SK-N-SH treated with all-trans-retinoic acid at 6 μM for 48 hours (cell line): ENCODE results near the gene C20orf141.

ENCODE experiments used
- ATAC-seq: fragments of 200-7000 bp; cut with Tn5 transposase; 3 replicates; pipeline ENCODE4 v1.9.1; 2020; ENCODE audit warnings: mild to moderate bottlenecking, moderate library complexity
- ARNTL ChIP-seq: fragments of 450-650 bp; formaldehyde crosslinking; IDR thresholded peaks from 2 replicates; pipeline ENCODE4 v1.5.0; 2020; ENCODE audit warnings: low read depth, mild to moderate bottlenecking, moderate library complexity, borderline replicate concordance
- BACH2 ChIP-seq: fragments of 250-450 bp; sonication (Bioruptor Pico); IDR thresholded peaks from 2 replicates; pipeline ENCODE4 v1.9.0; 2021; ENCODE audit warnings: mild to moderate bottlenecking, borderline replicate concordance
- CREB5 ChIP-seq: fragments of 250-450 bp; sonication (Bioruptor Pico); IDR thresholded peaks from 2 replicates; pipeline ENCODE4 v1.5.1; 2020; ENCODE audit warnings: low read depth, mild to moderate bottlenecking, moderate library complexity
- CSDC2 ChIP-seq: fragments of 250-450 bp; sonication (Bioruptor Pico); IDR thresholded peaks from 2 replicates; pipeline ENCODE4 v1.5.0; 2020; ENCODE audit warnings: mild to moderate bottlenecking, moderate library complexity
- CSRNP3 ChIP-seq: fragments of 250-450 bp; sonication (Bioruptor Pico); IDR thresholded peaks from 2 replicates; pipeline ENCODE4 v1.5.1; 2021; ENCODE audit warnings: mild to moderate bottlenecking, moderate library complexity
- ESRRG ChIP-seq: fragments of 250-450 bp; sonication (Bioruptor Pico); IDR thresholded peaks from 2 replicates; pipeline ENCODE4 v1.6.1; 2021; ENCODE audit warnings: mild to moderate bottlenecking
- GLIS3 ChIP-seq: fragments of 250-450 bp; sonication (Bioruptor Pico); IDR thresholded peaks from 2 replicates; pipeline ENCODE4 v1.5.0; 2020; ENCODE audit warnings: mild to moderate bottlenecking, moderate library complexity
- ISL1 ChIP-seq: fragments of 250-450 bp; sonication (Bioruptor Pico); IDR thresholded peaks from 2 replicates; pipeline ENCODE4 v2.1.2; 2022; ENCODE audit warnings: mild to moderate bottlenecking, moderate library complexity
- OSR1 ChIP-seq: fragments of 250-450 bp; sonication (Bioruptor Pico); IDR thresholded peaks from 2 replicates; pipeline ENCODE4 v1.8.0; 2022; ENCODE audit warnings: moderate library complexity, mild to moderate bottlenecking, inconsistent platforms
- PATZ1 ChIP-seq: fragments of 250-450 bp; sonication (Bioruptor Pico); IDR thresholded peaks from 2 replicates; pipeline ENCODE4 v1.8.0; 2020; ENCODE audit warnings: mild to moderate bottlenecking, moderate library complexity, borderline replicate concordance
- POU6F1 ChIP-seq: fragments of 250-450 bp; sonication (Bioruptor Pico); IDR thresholded peaks from 2 replicates; pipeline ENCODE4 v1.8.0; 2021; ENCODE audit warnings: low read depth, mild to moderate bottlenecking, moderate library complexity, borderline replicate concordance
- PPARA ChIP-seq: fragments of 250-450 bp; sonication (Bioruptor Pico); IDR thresholded peaks from 2 replicates; pipeline ENCODE4 v1.5.0; 2020; ENCODE audit warnings: mild to moderate bottlenecking, borderline replicate concordance
- SNAI2 ChIP-seq: fragments of 250-450 bp; sonication (Bioruptor Pico); IDR thresholded peaks from 2 replicates; pipeline ENCODE4 v1.5.0; 2020; ENCODE audit warnings: mild to moderate bottlenecking, moderate library complexity
- TCF4 ChIP-seq: fragments of 250-450 bp; sonication (Bioruptor Pico); IDR thresholded peaks from 2 replicates; pipeline ENCODE4 v1.8.0; 2021; ENCODE audit warnings: mild to moderate bottlenecking, moderate library complexity, borderline replicate concordance
- TOX ChIP-seq: fragments of 250-450 bp; sonication (Bioruptor Pico); IDR thresholded peaks from 2 replicates; pipeline ENCODE4 v1.8.0; 2021; ENCODE audit warnings: mild to moderate bottlenecking, moderate library complexity, borderline replicate concordance
- TSHZ2 ChIP-seq: fragments of 250-450 bp; sonication (Bioruptor Pico); IDR thresholded peaks from 2 replicates; pipeline ENCODE4 v1.5.0; 2020; ENCODE audit warnings: mild to moderate bottlenecking, moderate library complexity
- ZC3H10 ChIP-seq: fragments of 250-450 bp; sonication (Bioruptor Pico); IDR thresholded peaks from 2 replicates; pipeline ENCODE4 v1.5.1; 2021; ENCODE audit warnings: mild to moderate bottlenecking, moderate library complexity
- ZFP30 ChIP-seq: fragments of 450-650 bp; formaldehyde crosslinking; IDR thresholded peaks from 2 replicates; pipeline ENCODE4 v1.5.0; 2022; ENCODE audit warnings: mild to moderate bottlenecking, moderate library complexity
- ZNF565 ChIP-seq: fragments of 450-650 bp; formaldehyde crosslinking; conservative IDR thresholded peaks from 2 replicates; pipeline ENCODE4 v1.5.0; 2020; ENCODE audit warnings: low read depth, mild to moderate bottlenecking, moderate library complexity
- ZNF70 ChIP-seq: fragments of 450-650 bp; formaldehyde crosslinking; IDR thresholded peaks from 2 replicates; pipeline ENCODE4 v1.5.0; 2020; ENCODE audit warnings: mild to moderate bottlenecking, moderate library complexity

The C20orf141 gene

GRCh38 chr20:2778602-2779321 is 36.0 kb upstream of the C20orf141 start:
- no peak for TF ChIP-seq CREB5
- no peak for TF ChIP-seq BACH2 (CRISPR knock-in tag)
- TF ChIP-seq SNAI2 (CRISPR knock-in tag): no peak
- no peak for TF ChIP-seq ZNF565
- TF ChIP-seq ZFP30 (CRISPR knock-in tag): no peak
- no peak for TF ChIP-seq TCF4
- TF ChIP-seq CSRNP3 (CRISPR knock-in tag): no peak
- no peak for TF ChIP-seq PATZ1 (CRISPR knock-in tag)
- TF ChIP-seq GLIS3 (CRISPR knock-in tag): no peak
- TF ChIP-seq TOX (CRISPR knock-in tag): no peak
- TF ChIP-seq ZC3H10 (CRISPR knock-in tag): no peak
- no peak for TF ChIP-seq CSDC2 (CRISPR knock-in tag)
- no peak for TF ChIP-seq ISL1 (CRISPR knock-in tag)
- TF ChIP-seq ESRRG: no peak
- no peak for TF ChIP-seq TSHZ2 (CRISPR knock-in tag)
- no peak for ATAC-seq

- TF ChIP-seq TOX (CRISPR knock-in tag) (no peak), ZFP30 (CRISPR knock-in tag) (no peak), ARNTL (CRISPR knock-in tag) (no peak), CREB5 (no peak), ZNF565 (no peak), TSHZ2 (CRISPR knock-in tag) (no peak), ZNF70 (no peak), PATZ1 (CRISPR knock-in tag) (no peak), GLIS3 (CRISPR knock-in tag) (no peak), ESRRG (no peak), ISL1 (CRISPR knock-in tag) (no peak), OSR1 (CRISPR knock-in tag) (no peak), POU6F1 (CRISPR knock-in tag) (no peak), SNAI2 (CRISPR knock-in tag) (no peak), PPARA (CRISPR knock-in tag) (no peak), CSDC2 (CRISPR knock-in tag) (no peak)
- TF ChIP-seq, all 23 proteins: peak for 0
- ATAC-seq: no peak
Observed at GRCh38 chr20:2780948-2781347, 33.8 kb upstream of the C20orf141 start.
